Measurements from ENCODE around the gene RHOH.

- TF ChIP-seq CTCF (optimal IDR thresholded peaks at IDR 0.05 in 1 of 3, IDR thresholded peaks at IDR 0.05 in 1 of 3, conservative IDR thresholded peaks at IDR 0.05 in 1 of 3; ENCODE audit: extremely low read depth in 1 of 3, insufficient read depth in 2 of 3, low read length in 3 of 3) (no peak), EZH2 (IDR thresholded peaks at IDR 0.05; ENCODE audit: low read length) (no peak)
Measured at GRCh38 chr4:40200875-40201801, 4.3 kb downstream of the RHOH start.

Measured in keratinocyte (primary cell).